ENCODE measurements around the gene HEMK1. TPM values are rescaled to one million over a fixed set of nuclear protein-coding genes. Genes with fewer than 3 reads are reported as not detected.

HEMK1 gene
- total and polyA plus RNA-seq, 2 donors (not counting 1 experiment from before 2014, with no cell fraction given): 34.2 to 43.0 TPM

DNA sequence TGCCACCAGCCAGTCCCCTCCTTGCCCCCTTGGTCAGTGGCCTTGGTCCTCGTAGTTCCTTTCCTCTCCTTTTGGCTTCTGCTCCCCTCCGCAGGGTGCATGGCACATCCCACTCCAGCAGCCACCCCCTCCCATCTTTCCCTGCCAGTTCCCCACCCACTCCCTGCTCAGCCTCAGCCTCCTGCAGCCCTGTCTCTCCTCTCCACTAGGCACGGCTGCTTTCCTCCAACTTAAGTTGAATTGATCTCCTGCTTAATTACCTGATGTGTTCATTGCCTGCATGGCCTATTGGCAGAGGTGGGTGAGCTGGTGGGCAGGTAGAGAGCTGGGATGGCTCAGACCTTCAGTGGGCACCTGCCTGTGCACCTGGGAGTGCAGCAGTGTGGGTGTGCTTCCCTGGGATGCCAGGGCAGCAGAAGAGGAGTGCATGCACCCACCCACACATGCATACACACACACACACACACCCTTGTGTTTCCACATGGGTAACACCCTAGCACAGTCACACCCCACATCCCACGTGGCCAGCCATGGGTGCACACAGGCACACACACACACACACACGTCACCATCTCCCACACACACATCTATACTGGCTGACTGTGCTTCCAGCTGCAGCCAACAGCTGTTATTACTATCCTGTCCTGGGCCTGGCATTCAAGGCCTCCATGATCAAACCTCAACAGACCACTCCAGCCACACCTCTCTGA lies 32.7 kb upstream of the HEMK1 start:
- Histone ChIP-seq H3K9me3 (ENCODE audit: control extremely low read depth in 1 of 3, control insufficient read depth in 2 of 3, insufficient read depth in 1 of 3, low read length in 2 of 3) (peaks cover 0 to 4% (median 0%) of the 10 kb centered on the region in 3 donors), H3K36me3 (replicated peaks in 1 of 2; ENCODE audit: control extremely low read depth in 1 of 2, control insufficient read depth in 1 of 2, extremely low read depth in 1 of 2, insufficient read depth in 2 of 2, low read length in 1 of 2) (no peaks in the 10 kb centered on the region), H3K79me2 (ENCODE audit: control insufficient read depth, insufficient read depth, low read length) (no peaks in the 10 kb centered on the region), H3K4me3 (ENCODE audit: control extremely low read depth in 1 of 5, extremely low read depth in 1 of 5, insufficient read depth in 1 of 5, low read depth in 2 of 5, low read length in 4 of 5) (no peak overlapping the region), H3K27ac (ENCODE audit: low read length in 2 of 2) (no peak overlapping the region), H3K4me1 (ENCODE audit: control insufficient read depth in 2 of 2, insufficient read depth in 2 of 2, low read length in 2 of 2) (no peaks in the 10 kb centered on the region), H4K20me1 (ENCODE audit: control insufficient read depth, insufficient read depth, low read length, poor library complexity, severe bottlenecking) (no peaks in the 10 kb centered on the region), H3K27me3 (replicated peaks in 1 of 4; ENCODE audit: control extremely low read depth in 1 of 4, control insufficient read depth in 3 of 4, insufficient read depth in 4 of 4, low read length in 3 of 4) (peaks cover 0 to 10% (median 0%) of the 10 kb centered on the region in 4 experiments), H3K4me2 (replicated peaks; ENCODE audit: low read depth, low read length, poor library complexity, severe bottlenecking) (no peak overlapping the region), H2AFZ (ENCODE audit: insufficient read depth, low read depth, low read length, poor library complexity, severe bottlenecking) (no peak overlapping the region), H3K9ac (ENCODE audit: low read length) (no peak overlapping the region)
- ATAC-seq (ENCODE audit: low read depth) (no peak), DNase-seq (no peak)
- ChIA-PET CTCF (interaction anchor here (0.7 to 1.2 kb wide), 3 partner anchors 12 to 189 kb away, joined by 3 read pairs; no protein-coding TSS in a partner anchor), POLR2A (no interaction called here)
- intact Hi-C loops (cut with micrococcal nuclease): no loop called here
- no peak overlapping the region for H3K4me3 Mint-ChIP-seq
- no peaks in the 10 kb centered on the region for H3K4me1 Mint-ChIP-seq
- WGBS (ENCODE audit: insufficient coverage): 75% methylated on average over 5 of the region's 5 CpGs
- no peak overlapping the region for H3K27ac Mint-ChIP-seq
- TF ChIP-seq, protein P1, sequence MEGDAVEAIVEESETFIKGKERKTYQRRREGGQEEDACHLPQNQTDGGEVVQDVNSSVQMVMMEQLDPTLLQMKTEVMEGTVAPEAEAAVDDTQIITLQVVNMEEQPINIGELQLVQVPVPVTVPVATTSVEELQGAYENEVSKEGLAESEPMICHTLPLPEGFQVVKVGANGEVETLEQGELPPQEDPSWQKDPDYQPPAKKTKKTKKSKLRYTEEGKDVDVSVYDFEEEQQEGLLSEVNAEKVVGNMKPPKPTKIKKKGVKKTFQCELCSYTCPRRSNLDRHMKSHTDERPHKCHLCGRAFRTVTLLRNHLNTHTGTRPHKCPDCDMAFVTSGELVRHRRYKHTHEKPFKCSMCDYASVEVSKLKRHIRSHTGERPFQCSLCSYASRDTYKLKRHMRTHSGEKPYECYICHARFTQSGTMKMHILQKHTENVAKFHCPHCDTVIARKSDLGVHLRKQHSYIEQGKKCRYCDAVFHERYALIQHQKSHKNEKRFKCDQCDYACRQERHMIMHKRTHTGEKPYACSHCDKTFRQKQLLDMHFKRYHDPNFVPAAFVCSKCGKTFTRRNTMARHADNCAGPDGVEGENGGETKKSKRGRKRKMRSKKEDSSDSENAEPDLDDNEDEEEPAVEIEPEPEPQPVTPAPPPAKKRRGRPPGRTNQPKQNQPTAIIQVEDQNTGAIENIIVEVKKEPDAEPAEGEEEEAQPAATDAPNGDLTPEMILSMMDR (IDR thresholded peaks at IDR 0.05): no peak
- TF ChIP-seq EZH2 (IDR thresholded peaks at IDR 0.05; ENCODE audit: borderline replicate concordance, insufficient read depth, low read depth, low read length, poor library complexity, severe bottlenecking): no peak
- peaks cover 44% of the 10 kb centered on the region for H3K27me3 Mint-ChIP-seq
- no peaks in the 10 kb centered on the region for H3K9me3 Mint-ChIP-seq (ENCODE audit: insufficient read depth)

DNA sequence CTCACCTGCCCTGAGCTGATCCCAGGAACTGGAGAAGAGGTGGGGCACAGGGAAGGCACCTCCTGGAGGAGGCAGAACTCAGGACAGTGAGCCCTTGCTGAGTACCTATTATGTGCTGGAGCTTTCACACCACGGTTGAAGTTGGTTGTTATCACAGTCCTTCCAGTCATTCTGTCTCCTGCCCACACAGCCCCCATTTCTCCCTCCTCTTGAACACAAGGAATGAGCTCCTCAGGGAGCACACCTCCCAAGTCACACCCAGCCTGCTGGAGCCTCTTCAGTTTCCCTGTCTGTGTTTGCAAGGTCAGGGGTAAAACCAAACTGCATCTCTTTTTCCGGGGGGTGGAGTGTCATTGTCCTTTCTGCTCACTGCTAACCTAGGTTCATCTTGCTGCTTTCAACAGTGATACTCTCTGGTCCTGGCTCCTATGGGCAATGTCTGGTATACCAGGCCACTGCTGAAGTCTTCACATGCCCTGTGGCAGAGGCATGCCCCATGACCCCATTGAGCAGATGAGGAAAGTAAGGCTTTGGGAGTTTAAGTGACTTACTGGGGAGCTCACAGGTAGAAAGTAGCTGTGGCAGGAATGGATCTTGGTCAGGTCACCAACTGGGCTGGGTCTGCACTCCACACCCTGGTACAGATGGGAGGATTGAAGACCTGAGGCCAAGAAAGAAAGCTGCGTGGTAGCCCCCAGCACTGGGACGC lies 31.7 kb upstream of the HEMK1 start:
- H3K27me3 Mint-ChIP-seq: peaks cover 35% of the 10 kb centered on the region
- POLR2A ChIA-PET: no interaction called here
- WGBS (ENCODE audit: insufficient coverage): 91% methylated on average over 4 of the region's 4 CpGs

More for the DNA sequence above, 31.7 kb upstream of the HEMK1 start:
- Histone ChIP-seq H3K4me3 (ENCODE audit: control extremely low read depth in 1 of 5, extremely low read depth in 1 of 5, insufficient read depth in 1 of 5, low read depth in 2 of 5, low read length in 4 of 5) (no peak overlapping the region), H3K9ac (ENCODE audit: low read length) (no peak overlapping the region), H3K4me1 (ENCODE audit: control insufficient read depth in 2 of 2, insufficient read depth in 2 of 2, low read length in 2 of 2) (no peaks in the 10 kb centered on the region), H3K4me2 (replicated peaks; ENCODE audit: low read depth, low read length, poor library complexity, severe bottlenecking) (no peak overlapping the region), H3K79me2 (ENCODE audit: control insufficient read depth, insufficient read depth, low read length) (no peaks in the 10 kb centered on the region), H3K27ac (ENCODE audit: low read length in 2 of 2) (no peak overlapping the region), H3K9me3 (ENCODE audit: control extremely low read depth in 1 of 3, control insufficient read depth in 2 of 3, insufficient read depth in 1 of 3, low read length in 2 of 3) (peaks cover 0 to 4% (median 0%) of the 10 kb centered on the region in 3 donors), H3K27me3 (replicated peaks in 1 of 4; ENCODE audit: control extremely low read depth in 1 of 4, control insufficient read depth in 3 of 4, insufficient read depth in 4 of 4, low read length in 3 of 4) (peaks cover 0 to 9% (median 0%) of the 10 kb centered on the region in 4 experiments), H3K36me3 (replicated peaks in 1 of 2; ENCODE audit: control extremely low read depth in 1 of 2, control insufficient read depth in 1 of 2, extremely low read depth in 1 of 2, insufficient read depth in 2 of 2, low read length in 1 of 2) (no peaks in the 10 kb centered on the region), H2AFZ (ENCODE audit: insufficient read depth, low read depth, low read length, poor library complexity, severe bottlenecking) (no peak overlapping the region), H4K20me1 (ENCODE audit: control insufficient read depth, insufficient read depth, low read length, poor library complexity, severe bottlenecking) (no peaks in the 10 kb centered on the region)
- DNase-seq (no peak), ATAC-seq (ENCODE audit: low read depth) (no peak)
- H3K27ac Mint-ChIP-seq: no peak overlapping the region
- H3K9me3 Mint-ChIP-seq (ENCODE audit: insufficient read depth): no peaks in the 10 kb centered on the region
- H3K4me1 Mint-ChIP-seq: no peaks in the 10 kb centered on the region
- no peak overlapping the region for H3K4me3 Mint-ChIP-seq
- TF ChIP-seq EZH2 (IDR thresholded peaks at IDR 0.05; ENCODE audit: borderline replicate concordance, insufficient read depth, low read depth, low read length, poor library complexity, severe bottlenecking): no peak
- TF ChIP-seq, protein P1 (IDR thresholded peaks at IDR 0.05): no peak
- intact Hi-C loops (cut with micrococcal nuclease): no loop called here
- CTCF ChIA-PET: interaction anchor here (1.0 to 1.2 kb wide), 2 partner anchors 12 to 190 kb away, joined by 3 read pairs; no protein-coding TSS in a partner anchor

All from B cell (primary cell).